GM12878 (cell line): ENCODE data around the gene CPEB1.

ENCODE experiments used
- EED ChIP-seq: sonication (generic); IDR thresholded peaks from 2 replicates; pipeline ENCODE4 v1.6.1; 2016; ENCODE audit warnings: antibody characterized with exemption, low read depth
- POLR2A ChIP-seq: IDR thresholded peaks from 2 replicates; pipeline ENCODE4 v1.6.1; 2011; ENCODE audit warnings: low read depth, mild to moderate bottlenecking, low read length
- TF ChIP-seq, protein P1 (sequence below): IDR thresholded peaks from 2 replicates; pipeline ENCODE4 v1.6.1; 2012; ENCODE audit warnings: low read depth, low read length, improper control_type of control experiment
- TF ChIP-seq, protein P2 (sequence below), 3 experiments: IDR thresholded peaks in 2 of 3; conservative IDR thresholded peaks in 1 of 3; 2 replicates each; pipeline ENCODE4 v1.5.1; 2011; ENCODE audit warnings: low read depth in 3 of 3, low read length in 3 of 3, mild to moderate bottlenecking in 3 of 3, control low read depth in 2 of 3, moderate library complexity in 2 of 3, inconsistent platforms in 1 of 3, mixed read lengths in 1 of 3; ENCODE audit not compliant: control insufficient read depth in 2 of 3, insufficient read depth in 1 of 3; ENCODE audit errors: extremely low read depth in 1 of 3

DNA sequence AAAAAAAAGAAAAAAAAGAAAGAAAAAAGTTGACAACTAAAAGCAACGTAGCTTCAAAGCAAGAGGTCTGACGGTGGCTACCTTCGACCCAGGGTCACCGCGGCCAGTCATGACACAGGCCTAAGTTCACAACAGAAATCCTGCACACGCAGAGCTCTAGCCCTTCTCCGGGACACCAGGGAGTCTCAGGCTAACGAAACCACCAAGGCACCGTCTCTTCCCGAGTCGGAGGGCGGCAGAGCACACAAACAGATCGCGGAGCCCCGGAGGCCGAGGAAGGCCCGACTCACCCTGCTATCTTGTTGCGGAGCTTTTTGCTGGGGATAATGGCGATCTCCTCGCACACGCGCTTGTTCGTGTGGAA is 107.5 kb downstream of the CPEB1 start:
- TF ChIP-seq POLR2A (no peak), EED (no peak)
- TF ChIP-seq, protein P1, sequence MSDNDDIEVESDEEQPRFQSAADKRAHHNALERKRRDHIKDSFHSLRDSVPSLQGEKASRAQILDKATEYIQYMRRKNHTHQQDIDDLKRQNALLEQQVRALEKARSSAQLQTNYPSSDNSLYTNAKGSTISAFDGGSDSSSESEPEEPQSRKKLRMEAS: no peak
- TF ChIP-seq, protein P2, sequence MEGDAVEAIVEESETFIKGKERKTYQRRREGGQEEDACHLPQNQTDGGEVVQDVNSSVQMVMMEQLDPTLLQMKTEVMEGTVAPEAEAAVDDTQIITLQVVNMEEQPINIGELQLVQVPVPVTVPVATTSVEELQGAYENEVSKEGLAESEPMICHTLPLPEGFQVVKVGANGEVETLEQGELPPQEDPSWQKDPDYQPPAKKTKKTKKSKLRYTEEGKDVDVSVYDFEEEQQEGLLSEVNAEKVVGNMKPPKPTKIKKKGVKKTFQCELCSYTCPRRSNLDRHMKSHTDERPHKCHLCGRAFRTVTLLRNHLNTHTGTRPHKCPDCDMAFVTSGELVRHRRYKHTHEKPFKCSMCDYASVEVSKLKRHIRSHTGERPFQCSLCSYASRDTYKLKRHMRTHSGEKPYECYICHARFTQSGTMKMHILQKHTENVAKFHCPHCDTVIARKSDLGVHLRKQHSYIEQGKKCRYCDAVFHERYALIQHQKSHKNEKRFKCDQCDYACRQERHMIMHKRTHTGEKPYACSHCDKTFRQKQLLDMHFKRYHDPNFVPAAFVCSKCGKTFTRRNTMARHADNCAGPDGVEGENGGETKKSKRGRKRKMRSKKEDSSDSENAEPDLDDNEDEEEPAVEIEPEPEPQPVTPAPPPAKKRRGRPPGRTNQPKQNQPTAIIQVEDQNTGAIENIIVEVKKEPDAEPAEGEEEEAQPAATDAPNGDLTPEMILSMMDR (IDR thresholded peaks at IDR 0.05 in 2 of 3, conservative IDR thresholded peaks at IDR 0.05 in 1 of 3; ENCODE audit: control insufficient read depth in 2 of 3, extremely low read depth in 1 of 3, insufficient read depth in 1 of 3, low read depth in 3 of 3, low read length in 3 of 3): no peak
